Gastrocnemius medialis (tissue), 4 donors: ENCODE data around the gene TIMM8A.

Experiments
- CTCF ChIP-seq, 5 experiments: fragments of 450-650 bp in 3 of 5; fragments of 200-600 bp in 2 of 5; sonication (generic) in 2 of 5; IDR thresholded peaks in 4 of 5; conservative IDR thresholded peaks in 1 of 5; 1 replicate in 4 of 5; 2 replicates in 1 of 5; pipeline ENCODE4 v1.5.1; 2016 to 2019; ENCODE audit warnings: antibody characterized with exemption in 5 of 5, mild to moderate bottlenecking in 3 of 5, moderate library complexity in 3 of 5
- POLR2A ChIP-seq, 2 donors: fragments of 450-650 bp; IDR thresholded peaks; one replicate each; pipeline ENCODE4 v1.6.1; 2017; ENCODE audit warnings: antibody characterized with exemption in 2 of 2, mild to moderate bottlenecking in 2 of 2, moderate library complexity in 2 of 2

- no peak for TF ChIP-seq CTCF (IDR thresholded peaks at IDR 0.05 in 4 of 5, conservative IDR thresholded peaks at IDR 0.05 in 1 of 5)
- no peak for TF ChIP-seq POLR2A (IDR thresholded peaks at IDR 0.05)
Measured at GRCh38 chrX:101394372-101394771, 45.8 kb upstream of the TIMM8A start.
